ENCODE measurements around the gene CORO1A.
"Not testable (repeated sequence)": the region's sequence is repeated elsewhere in the genome, so short reads cannot be mapped to it uniquely, and the experiment has no call there.

Gene CORO1A

DNA sequence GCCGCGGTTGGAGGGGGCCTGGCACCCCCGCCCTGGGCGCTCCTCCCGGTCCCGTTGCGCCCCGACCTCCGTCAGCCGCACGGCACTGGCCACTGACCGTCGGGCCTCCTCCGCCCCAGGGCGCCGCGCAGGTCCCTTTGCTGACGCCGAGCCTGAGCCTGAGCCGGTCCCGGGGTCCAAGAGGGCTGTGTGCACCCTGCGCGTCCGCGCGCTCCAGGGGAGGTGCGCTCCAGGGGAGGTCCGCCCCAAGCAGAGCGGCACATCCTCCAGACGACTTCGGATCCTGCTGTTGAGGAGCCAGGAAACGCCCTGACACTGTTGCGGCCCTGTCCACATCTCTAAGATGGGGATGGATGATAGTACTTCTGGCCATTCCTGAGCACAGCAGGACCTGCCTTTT is 22.9 kb downstream of the CORO1A start:
- DNase-seq, result not testable (repeated sequence)

DNA sequence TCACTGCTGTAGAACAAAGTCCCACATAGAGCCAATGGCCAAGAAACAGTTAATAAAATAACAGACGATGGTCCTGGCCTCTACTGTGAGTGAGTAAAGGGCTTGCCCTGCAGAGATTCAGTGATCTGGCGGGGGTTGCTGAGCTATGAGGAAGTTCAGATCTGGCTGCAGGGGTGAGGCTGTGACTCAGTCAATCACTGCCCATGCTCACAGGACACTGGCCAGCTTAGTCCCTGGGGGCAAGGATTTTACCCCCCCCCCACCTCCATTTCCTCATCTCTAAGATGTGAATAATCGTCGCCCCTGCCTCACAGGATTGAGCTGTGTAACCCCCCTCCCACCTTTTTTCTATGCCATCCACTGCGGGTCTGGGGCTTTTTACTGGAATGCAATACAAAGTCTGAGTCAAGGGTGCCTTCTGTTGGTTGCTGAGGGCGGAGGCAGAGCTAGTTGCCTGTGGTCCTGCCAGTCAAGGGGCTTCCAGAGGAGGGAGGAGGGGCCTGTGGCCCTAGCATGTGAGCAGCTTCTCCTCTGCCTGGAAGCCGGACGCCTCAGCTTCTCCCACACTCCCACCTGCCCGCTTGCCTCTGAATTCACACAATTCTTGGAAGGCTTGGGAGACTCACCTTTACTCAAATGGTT is 23.8 kb downstream of the CORO1A start:
- not testable (repeated sequence) for DNase-seq

DNA sequence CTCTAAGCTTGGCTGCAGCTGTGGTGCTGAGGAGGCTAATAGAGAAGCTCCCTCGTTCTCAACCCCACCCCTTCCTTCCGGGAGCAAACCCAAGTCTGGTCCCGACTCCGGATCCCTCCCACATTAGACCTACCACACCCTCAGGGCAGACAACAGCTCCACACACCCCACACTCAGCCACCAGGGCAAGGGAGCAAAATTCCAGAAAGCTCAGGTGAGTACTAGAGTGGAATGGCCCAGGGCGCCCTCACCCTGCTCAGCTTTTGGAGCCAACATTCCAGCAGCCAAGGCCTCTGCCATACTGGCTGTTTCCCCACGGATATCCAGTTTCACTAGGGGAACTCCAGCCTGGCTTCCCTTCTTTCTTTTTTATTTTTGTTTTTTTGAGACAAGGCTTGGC is 25.6 kb downstream of the CORO1A start:
- DNase-seq, result peak; percentile 37

DNA sequence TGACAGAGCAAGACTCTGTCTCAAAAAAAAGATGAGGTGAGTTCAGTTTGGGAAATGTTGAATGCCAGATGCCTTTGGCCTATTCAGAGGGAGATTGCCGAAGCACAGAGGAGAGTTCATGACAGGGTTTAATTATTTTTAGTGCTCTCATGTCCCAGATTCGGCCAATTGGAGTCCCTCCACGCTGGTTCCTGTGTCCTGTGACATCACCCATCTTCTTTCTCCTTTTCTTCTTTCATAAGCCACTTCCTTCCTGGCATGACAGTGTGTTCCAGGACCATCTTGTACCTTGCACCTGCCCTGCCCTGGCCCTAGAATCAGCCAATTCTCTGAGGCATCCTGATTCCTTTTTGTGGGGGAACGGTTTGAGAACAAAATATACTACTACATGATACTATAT is 28.0 kb downstream of the CORO1A start:
- not testable (repeated sequence) for DNase-seq

DNA sequence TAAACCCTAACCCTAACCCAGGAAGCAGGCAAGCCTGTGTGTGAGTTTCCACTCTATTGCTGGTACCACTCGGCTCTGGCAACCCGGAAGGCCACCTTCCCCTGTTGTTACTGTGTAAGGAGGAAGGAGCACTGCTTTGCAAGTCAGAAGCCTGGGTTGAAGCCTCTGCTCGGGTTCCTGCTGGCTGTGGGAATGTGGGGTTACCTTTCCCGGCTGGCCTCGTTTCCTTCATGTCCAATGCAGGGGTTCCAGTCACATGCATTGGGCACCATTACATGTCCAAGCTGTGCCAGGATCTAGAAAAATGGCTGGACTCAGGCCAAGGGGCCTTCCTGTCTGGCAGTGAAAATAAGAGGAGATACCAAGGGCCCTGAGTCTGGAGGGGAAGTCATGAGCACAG is 33.7 kb downstream of the CORO1A start:
- not testable (repeated sequence) for DNase-seq

All from T-helper 9 cell (primary cell).